Testis (tissue), 2 donors: Measurements from ENCODE around the gene OTOG.

Source experiments
- POLR2A ChIP-seq: fragments of 450-650 bp; IDR thresholded peaks from one replicate; pipeline ENCODE4 v1.6.1; 2017; ENCODE audit warnings: antibody characterized with exemption, mild to moderate bottlenecking, moderate library complexity
- TF ChIP-seq, protein P1 (sequence below), 3 experiments: fragments of 450-650 bp in 2 of 3; fragments of 200-600 bp in 1 of 3; sonication (generic) in 1 of 3; IDR thresholded peaks; one replicate each; pipeline ENCODE4 v1.5.1; 2016 to 2019; ENCODE audit warnings: antibody characterized with exemption in 3 of 3, mild to moderate bottlenecking in 2 of 3, moderate library complexity in 1 of 3

DNA sequence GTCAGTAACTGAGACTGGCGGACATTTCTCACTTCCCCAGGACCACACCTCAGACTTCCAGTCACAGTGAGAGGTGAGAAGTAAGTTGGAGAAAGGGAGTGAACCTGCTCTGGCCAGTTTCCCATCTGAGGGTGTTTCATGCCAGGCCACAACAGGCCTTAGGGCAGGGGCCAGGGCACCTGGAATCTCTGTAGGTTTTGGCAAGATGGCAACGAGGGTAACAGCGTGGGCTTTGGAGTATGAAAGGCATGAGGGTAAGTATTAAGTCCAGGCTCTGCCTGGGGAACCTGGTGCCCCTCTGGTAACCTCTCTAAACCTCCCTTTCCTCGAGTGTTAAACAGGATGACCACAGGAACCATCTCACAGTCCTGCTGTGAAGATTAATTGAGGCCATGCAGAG is 41.9 kb upstream of the OTOG start:
- TF ChIP-seq, protein P1, sequence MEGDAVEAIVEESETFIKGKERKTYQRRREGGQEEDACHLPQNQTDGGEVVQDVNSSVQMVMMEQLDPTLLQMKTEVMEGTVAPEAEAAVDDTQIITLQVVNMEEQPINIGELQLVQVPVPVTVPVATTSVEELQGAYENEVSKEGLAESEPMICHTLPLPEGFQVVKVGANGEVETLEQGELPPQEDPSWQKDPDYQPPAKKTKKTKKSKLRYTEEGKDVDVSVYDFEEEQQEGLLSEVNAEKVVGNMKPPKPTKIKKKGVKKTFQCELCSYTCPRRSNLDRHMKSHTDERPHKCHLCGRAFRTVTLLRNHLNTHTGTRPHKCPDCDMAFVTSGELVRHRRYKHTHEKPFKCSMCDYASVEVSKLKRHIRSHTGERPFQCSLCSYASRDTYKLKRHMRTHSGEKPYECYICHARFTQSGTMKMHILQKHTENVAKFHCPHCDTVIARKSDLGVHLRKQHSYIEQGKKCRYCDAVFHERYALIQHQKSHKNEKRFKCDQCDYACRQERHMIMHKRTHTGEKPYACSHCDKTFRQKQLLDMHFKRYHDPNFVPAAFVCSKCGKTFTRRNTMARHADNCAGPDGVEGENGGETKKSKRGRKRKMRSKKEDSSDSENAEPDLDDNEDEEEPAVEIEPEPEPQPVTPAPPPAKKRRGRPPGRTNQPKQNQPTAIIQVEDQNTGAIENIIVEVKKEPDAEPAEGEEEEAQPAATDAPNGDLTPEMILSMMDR (IDR thresholded peaks at IDR 0.05), result no peak
- no peak for TF ChIP-seq POLR2A
